SU-DHL-6 (cell line): ENCODE data around the gene RRP1B.

Experiments
- H2AFZ ChIP-seq: fragments of 200-600 bp; sonication (generic); 2 replicates; pipeline ENCODE4 v1.6.1; 2014; ENCODE audit warnings: low read depth, mild to moderate bottlenecking, moderate library complexity, mixed read lengths, antibody characterized with exemption, low read length; ENCODE audit not compliant: severe bottlenecking
- H3F3A ChIP-seq: fragments of 200-600 bp; shearing (Covaris generic); 2 replicates; pipeline ENCODE4 v1.6.0; 2016; ENCODE audit warnings: antibody characterized with exemption, mild to moderate bottlenecking; ENCODE audit not compliant: insufficient read depth
- H3K27ac ChIP-seq: fragments of 200-600 bp; sonication (generic); 2 replicates; pipeline ENCODE4 v1.5.1; 2016; ENCODE audit warnings: low read depth, mild to moderate bottlenecking, low read length, moderate library complexity, mixed read lengths
- H3K27me3 ChIP-seq: fragments of 200-600 bp; sonication (generic), shearing (Covaris generic); 2 replicates; pipeline ENCODE4 v1.6.0; 2014; ENCODE audit warnings: mild to moderate bottlenecking, low read length
- H3K36me3 ChIP-seq: fragments of 200-600 bp; sonication (generic); 2 replicates; pipeline ENCODE4 v1.6.1; 2014; ENCODE audit warnings: mild to moderate bottlenecking, low read length, mixed read lengths
- H3K4me2 ChIP-seq: fragments of 300-600, 200-600 bp; shearing (Covaris generic), sonication (generic); 2 replicates; pipeline ENCODE4 v1.6.0; 2014; ENCODE audit warnings: low read length, low read depth, mild to moderate bottlenecking; ENCODE audit not compliant: poor library complexity, severe bottlenecking
- H3K4me3 ChIP-seq: fragments of 200-600 bp; sonication (generic); 2 replicates; pipeline ENCODE4 v1.5.1; 2014; ENCODE audit warnings: antibody characterized with exemption, low read length, mild to moderate bottlenecking, mixed read lengths; ENCODE audit not compliant: insufficient read depth, poor library complexity, severe bottlenecking
- H3K79me2 ChIP-seq: fragments of 200-600 bp; sonication (generic); 2 replicates; pipeline ENCODE4 v1.6.1; 2014; ENCODE audit warnings: mild to moderate bottlenecking, low read length, moderate library complexity; ENCODE audit not compliant: insufficient read depth
- H3K9ac ChIP-seq: fragments of 200-600 bp; sonication (generic); 2 replicates; pipeline ENCODE4 v1.7.0; 2014; ENCODE audit warnings: mild to moderate bottlenecking, low read length
- H3K9me2 ChIP-seq: fragments of 200-600 bp; sonication (generic); replicated peaks from 2 replicates; pipeline ENCODE4 v1.6.1; 2014; ENCODE audit warnings: low read length; ENCODE audit not compliant: insufficient read depth
- H3K9me3 ChIP-seq: fragments of 200-600 bp; sonication (generic); 2 replicates; pipeline ENCODE4 v1.6.1; 2014; ENCODE audit warnings: low read length, mixed read lengths; ENCODE audit not compliant: insufficient read depth
- H4K20me1 ChIP-seq: fragments of 200-600 bp; sonication (generic); 2 replicates; pipeline ENCODE4 v1.6.1; 2014; ENCODE audit warnings: low read depth, mild to moderate bottlenecking, antibody characterized with exemption, low read length, moderate library complexity, mixed read lengths
- CTCF ChIP-seq: fragments of 200-600 bp; sonication (generic); IDR thresholded peaks from one replicate; pipeline ENCODE4 v1.5.1; 2017; ENCODE audit warnings: antibody characterized with exemption, mild to moderate bottlenecking, low read length, moderate library complexity; ENCODE audit not compliant: insufficient read depth, poor library complexity, severe bottlenecking
- EZH2phosphoT487 ChIP-seq: fragments of 200-600 bp; sonication (generic), shearing (Covaris generic); conservative IDR thresholded peaks from 2 replicates; pipeline ENCODE4 v1.6.1; 2018; ENCODE audit warnings: mild to moderate bottlenecking, antibody characterized with exemption, low read length, moderate library complexity, mixed read lengths

The RRP1B gene

DNA sequence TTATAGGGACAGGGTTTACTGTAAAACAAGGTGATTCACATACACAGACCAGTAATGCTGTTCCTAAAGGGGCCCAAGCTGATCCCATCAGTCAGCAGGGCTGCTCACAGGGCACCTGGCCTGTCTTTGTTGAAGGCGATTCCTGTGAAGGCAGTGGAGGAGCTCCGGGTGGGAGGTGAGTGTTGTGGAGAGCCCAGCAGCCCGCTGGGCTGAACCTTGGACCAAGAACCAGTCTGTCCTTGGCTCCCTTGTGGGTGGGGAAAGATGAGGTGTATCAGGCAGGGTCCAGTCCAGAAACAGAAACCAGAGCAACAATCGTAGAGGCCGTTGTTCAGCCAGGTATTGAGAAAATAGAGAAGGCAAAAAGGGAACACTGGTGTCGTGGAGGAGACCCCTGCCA, 72.1 kb downstream of the RRP1B start:
- H4K20me1 ChIP-seq, result no peaks in the 10 kb centered on the region
- no peak overlapping the region for H3K9ac ChIP-seq
- H3K79me2 ChIP-seq, result no peaks in the 10 kb centered on the region

DNA sequence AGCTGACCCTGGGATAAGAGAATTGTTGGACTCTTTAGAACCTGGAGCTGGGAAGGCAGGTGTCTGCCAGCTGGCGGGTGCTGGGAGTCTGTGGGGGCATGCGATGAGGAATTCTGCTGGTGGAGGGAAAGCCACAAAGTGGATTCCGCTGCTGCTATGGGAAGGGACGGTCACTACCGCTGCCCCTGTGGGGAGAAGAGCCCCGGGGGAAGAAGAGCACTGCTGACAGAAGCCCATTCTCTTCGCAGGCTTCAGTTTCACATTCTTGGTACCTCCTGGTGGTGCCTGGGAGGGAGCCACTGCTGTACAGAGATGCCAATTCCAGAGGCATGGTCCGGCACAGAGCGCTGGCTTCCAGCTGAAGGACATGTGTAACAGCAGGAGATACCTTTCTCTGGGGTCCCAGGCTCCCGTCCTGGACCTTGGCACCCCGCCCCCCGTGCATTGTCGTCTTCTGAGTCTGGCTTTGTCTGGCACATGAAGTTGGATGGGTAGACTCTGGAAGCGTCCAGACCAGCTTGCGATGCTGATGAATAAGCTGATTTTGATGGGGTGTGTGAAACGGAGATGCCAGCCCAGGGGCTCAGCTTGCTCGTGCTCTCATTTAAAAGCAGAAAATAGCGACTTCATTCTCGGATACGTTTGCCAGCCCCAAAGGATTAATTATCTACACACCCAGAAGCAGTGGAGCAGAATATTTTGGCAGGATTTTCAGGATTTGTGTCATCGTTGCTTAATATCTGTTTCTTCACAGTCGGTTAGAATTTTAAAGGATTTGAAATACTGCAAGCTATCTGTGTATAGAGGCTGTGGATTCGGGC, 72.7 kb downstream of the RRP1B start:
- no peak overlapping the region for H3K4me2 ChIP-seq
- TF ChIP-seq CTCF (no peak), EZH2phosphoT487 (no peak)
- no peaks in the 10 kb centered on the region for H3F3A ChIP-seq
- H3K27me3 ChIP-seq, result no peaks in the 10 kb centered on the region
- no peak overlapping the region for H3K27ac ChIP-seq
- H3K79me2 ChIP-seq, result no peaks in the 10 kb centered on the region
- no peaks in the 10 kb centered on the region for H3K9me2 ChIP-seq
- H3K9ac ChIP-seq, result no peak overlapping the region
- no peaks in the 10 kb centered on the region for H4K20me1 ChIP-seq
- no peak overlapping the region for H2AFZ ChIP-seq
- H3K36me3 ChIP-seq, result no peaks in the 10 kb centered on the region
- H3K9me3 ChIP-seq, result no peaks in the 10 kb centered on the region
- H3K4me3 ChIP-seq, result no peak overlapping the region

More for the DNA sequence above, 72.1 kb downstream of the RRP1B start:
- H3K4me3 ChIP-seq, result no peak overlapping the region
- H3K4me2 ChIP-seq, result no peak overlapping the region
- H3F3A ChIP-seq, result no peaks in the 10 kb centered on the region
- no peaks in the 10 kb centered on the region for H3K36me3 ChIP-seq
- no peak for TF ChIP-seq EZH2phosphoT487
- no peak for TF ChIP-seq CTCF
- H3K9me3 ChIP-seq, result no peaks in the 10 kb centered on the region
- H3K27ac ChIP-seq, result no peak overlapping the region
- H3K27me3 ChIP-seq, result no peaks in the 10 kb centered on the region
- H2AFZ ChIP-seq, result no peak overlapping the region
- H3K9me2 ChIP-seq, result no peaks in the 10 kb centered on the region

DNA sequence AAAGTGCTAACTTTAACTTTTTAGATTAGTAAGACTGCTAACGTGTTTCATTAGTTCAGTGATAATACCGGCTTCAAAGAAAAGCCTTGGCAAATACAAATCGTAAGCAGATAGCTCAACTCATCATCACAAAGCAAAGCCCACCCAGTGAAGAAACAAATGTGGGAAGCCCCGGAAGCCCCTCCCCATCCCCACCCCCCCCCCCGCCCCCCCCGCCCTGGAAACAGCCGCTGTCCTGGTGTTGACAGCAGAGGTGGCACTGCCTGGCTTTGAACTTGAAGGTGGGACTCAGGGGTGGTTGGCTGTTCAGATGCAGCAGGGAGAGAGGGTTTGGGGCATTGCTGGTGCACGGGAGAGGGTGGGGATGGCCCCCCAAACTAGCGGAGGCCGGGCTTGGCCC, 73.7 kb downstream of the RRP1B start:
- H3K4me3 ChIP-seq, result no peak overlapping the region
- H3K27ac ChIP-seq, result no peak overlapping the region
- no peaks in the 10 kb centered on the region for H3K79me2 ChIP-seq
- H2AFZ ChIP-seq, result no peak overlapping the region
- no peaks in the 10 kb centered on the region for H4K20me1 ChIP-seq
- no peak for TF ChIP-seq CTCF
- no peak for TF ChIP-seq EZH2phosphoT487
- H3F3A ChIP-seq, result no peaks in the 10 kb centered on the region
- H3K9me2 ChIP-seq, result no peaks in the 10 kb centered on the region
- H3K9ac ChIP-seq, result no peak overlapping the region
- H3K9me3 ChIP-seq, result no peaks in the 10 kb centered on the region
- no peak overlapping the region for H3K4me2 ChIP-seq
- no peaks in the 10 kb centered on the region for H3K27me3 ChIP-seq
- no peaks in the 10 kb centered on the region for H3K36me3 ChIP-seq
